Effector memory CD8-positive, alpha-beta T cell (primary cell): ENCODE data around the gene PLD3.
"Not testable (repeated sequence)": the region's sequence is repeated elsewhere in the genome, so short reads cannot be mapped to it uniquely, and the experiment has no call there.

Experiments used
- ATAC-seq: fragments of 150-1000 bp; cut with Tn5 transposase; replicated peaks from 2 replicates; pipeline ENCODE4 v1.10.0; 2021; ENCODE audit warnings: mild to moderate bottlenecking, moderate library complexity
- DNase-seq, 3 experiments: peaks; one replicate each; pipeline ENCODE4 v3.0.0; 2021
- H3K27ac Mint-ChIP-seq, 2 donors: one replicate each; pipeline ENCODE4 v1.8.0; 2022; ENCODE audit warnings: mild to moderate bottlenecking in 2 of 2, mixed read lengths in 2 of 2, moderate library complexity in 2 of 2
- H3K27me3 Mint-ChIP-seq, 2 donors: one replicate each; pipeline ENCODE4 v1.8.0; 2022; ENCODE audit warnings: mixed read lengths in 2 of 2
- H3K36me3 Mint-ChIP-seq: one replicate; pipeline ENCODE4 v1.8.0; 2022; ENCODE audit warnings: mild to moderate bottlenecking, moderate library complexity, mixed read lengths; ENCODE audit not compliant: insufficient read depth
- H3K4me1 Mint-ChIP-seq, 2 donors: one replicate each; pipeline ENCODE4 v1.8.0; 2022; ENCODE audit warnings: low read depth in 2 of 2, mixed read lengths in 2 of 2
- H3K4me3 Mint-ChIP-seq, 2 donors: one replicate each; pipeline ENCODE4 v1.8.0; 2022; ENCODE audit warnings: mild to moderate bottlenecking in 2 of 2, mixed read lengths in 2 of 2, moderate library complexity in 2 of 2
- H3K9me3 Mint-ChIP-seq, 2 donors: one replicate each; pipeline ENCODE4 v1.8.0; 2022; ENCODE audit warnings: mixed read lengths in 2 of 2

Gene PLD3

GRCh38 chr19:40362160-40362559 is 13.7 kb downstream of the PLD3 start:
- Mint-ChIP-seq H3K4me1 (peaks cover 9 to 25% of the 10 kb centered on the region in 2 donors), H3K27me3 (no peaks in the 10 kb centered on the region), H3K4me3 (no peak overlapping the region), H3K9me3 (no peaks in the 10 kb centered on the region), H3K27ac (no peak overlapping the region), H3K36me3 (peaks cover 4% of the 10 kb centered on the region)
- DNase-seq (no peak), ATAC-seq (no peak)

GRCh38 chr19:40363069-40363468 is 14.6 kb downstream of the PLD3 start:
- Mint-ChIP-seq H3K4me3 (peak overlapping the region; percentile 7 to 19), H3K27me3 (no peaks in the 10 kb centered on the region), H3K4me1 (peaks cover 9 to 25% of the 10 kb centered on the region in 2 donors), H3K27ac (peak overlapping the region; percentile 68 to 91), H3K9me3 (no peaks in the 10 kb centered on the region), H3K36me3 (peaks cover 9% of the 10 kb centered on the region)
- ATAC-seq (no peak), DNase-seq (no peak)

GRCh38 chr19:40365010-40365409 is 16.5 kb downstream of the PLD3 start:
- peak overlapping the region in 1 of 2 donors; percentile 75 for H3K27ac Mint-ChIP-seq
- DNase-seq = no peak
- peak overlapping the region; percentile 63 to 64 for H3K4me3 Mint-ChIP-seq
- H3K9me3 Mint-ChIP-seq = no peaks in the 10 kb centered on the region
- peaks cover 13% of the 10 kb centered on the region for H3K36me3 Mint-ChIP-seq
- H3K27me3 Mint-ChIP-seq = no peaks in the 10 kb centered on the region
- ATAC-seq = no peak
- peaks cover 9 to 23% of the 10 kb centered on the region in 2 donors for H3K4me1 Mint-ChIP-seq

- H3K36me3 Mint-ChIP-seq = peaks cover 18% of the 10 kb centered on the region
- no peaks in the 10 kb centered on the region for H3K9me3 Mint-ChIP-seq
- H3K27me3 Mint-ChIP-seq = no peaks in the 10 kb centered on the region
- DNase-seq = no peak
- ATAC-seq = peak; percentile 54
- peak overlapping the region in 1 of 2 donors; percentile 75 for H3K27ac Mint-ChIP-seq
- peaks cover 9 to 20% of the 10 kb centered on the region in 2 donors for H3K4me1 Mint-ChIP-seq
- peak overlapping the region; percentile 63 to 64 for H3K4me3 Mint-ChIP-seq
Observed at GRCh38 chr19:40365613-40366401, 17.3 kb downstream of the PLD3 start.

- H3K4me3 Mint-ChIP-seq = no peak overlapping the region
- H3K9me3 Mint-ChIP-seq = no peaks in the 10 kb centered on the region
- no peak for ATAC-seq
- H3K27ac Mint-ChIP-seq = no peak overlapping the region
- DNase-seq = no peak
- H3K4me1 Mint-ChIP-seq = peaks cover 9 to 20% of the 10 kb centered on the region in 2 donors
- peaks cover 18% of the 10 kb centered on the region for H3K36me3 Mint-ChIP-seq
- no peaks in the 10 kb centered on the region for H3K27me3 Mint-ChIP-seq
Observed at GRCh38 chr19:40366697-40367561, 18.4 kb downstream of the PLD3 start.

GRCh38 chr19:40367577-40368434 is 19.3 kb downstream of the PLD3 start:
- Mint-ChIP-seq H3K4me3 (no peak overlapping the region), H3K4me1 (peaks cover 9 to 15% of the 10 kb centered on the region in 2 donors), H3K9me3 (no peaks in the 10 kb centered on the region), H3K36me3 (peaks cover 18% of the 10 kb centered on the region), H3K27ac (no peak overlapping the region), H3K27me3 (no peaks in the 10 kb centered on the region)
- ATAC-seq (no peak), DNase-seq (no peak)

GRCh38 chr19:40369797-40370196 is 21.3 kb downstream of the PLD3 start:
- Mint-ChIP-seq H3K4me1 (peaks cover 7 to 11% of the 10 kb centered on the region in 2 donors), H3K27ac (peak overlapping the region in 1 of 2 donors; percentile 46), H3K9me3 (no peaks in the 10 kb centered on the region), H3K27me3 (no peaks in the 10 kb centered on the region), H3K36me3 (peaks cover 33% of the 10 kb centered on the region), H3K4me3 (no peak overlapping the region)
- ATAC-seq (no peak), DNase-seq (no peak)

- not testable (repeated sequence) for ATAC-seq
- peaks cover 35% of the 10 kb centered on the region for H3K36me3 Mint-ChIP-seq
- H3K27ac Mint-ChIP-seq = peak overlapping the region; percentile 10 to 46
Observed at GRCh38 chr19:40370253-40370652, 21.8 kb downstream of the PLD3 start.

GRCh38 chr19:40370997-40371801 is 22.7 kb downstream of the PLD3 start:
- ATAC-seq = no peak
- peak overlapping the region in 1 of 2 donors; percentile 10 for H3K27ac Mint-ChIP-seq
- no peak overlapping the region for H3K4me3 Mint-ChIP-seq
- H3K36me3 Mint-ChIP-seq = peaks cover 35% of the 10 kb centered on the region
- H3K9me3 Mint-ChIP-seq = no peaks in the 10 kb centered on the region
- DNase-seq = no peak
- peaks cover 5% of the 10 kb centered on the region in 2 donors for H3K4me1 Mint-ChIP-seq
- no peaks in the 10 kb centered on the region for H3K27me3 Mint-ChIP-seq

More at GRCh38 chr19:40370253-40370652, 21.8 kb downstream of the PLD3 start:
- H3K27me3 Mint-ChIP-seq, H3K4me3 Mint-ChIP-seq, DNase-seq, H3K9me3 Mint-ChIP-seq, H3K4me1 Mint-ChIP-seq: not testable (repeated sequence)

- Mint-ChIP-seq H3K36me3 (peaks cover 35% of the 10 kb centered on the region), H3K27me3 (no peaks in the 10 kb centered on the region), H3K27ac (no peak overlapping the region), H3K4me3 (no peak overlapping the region), H3K9me3 (no peaks in the 10 kb centered on the region), H3K4me1 (peaks cover 5% of the 10 kb centered on the region in 2 donors)
- ATAC-seq (no peak), DNase-seq (no peak)
Observed at GRCh38 chr19:40371802-40372122, 23.3 kb downstream of the PLD3 start.

- peaks cover 5% of the 10 kb centered on the region in 2 donors for H3K4me1 Mint-ChIP-seq
- H3K27ac Mint-ChIP-seq = no peak overlapping the region
- H3K4me3 Mint-ChIP-seq = no peak overlapping the region
- no peak for DNase-seq
- H3K36me3 Mint-ChIP-seq = peaks cover 24% of the 10 kb centered on the region
- no peak for ATAC-seq
- H3K27me3 Mint-ChIP-seq = no peaks in the 10 kb centered on the region
- H3K9me3 Mint-ChIP-seq = no peaks in the 10 kb centered on the region
Observed at GRCh38 chr19:40374084-40374483, 25.6 kb downstream of the PLD3 start.

- Mint-ChIP-seq H3K4me1 (peaks cover 5% of the 10 kb centered on the region in 2 donors), H3K4me3 (no peak overlapping the region), H3K27ac (peak overlapping the region in 1 of 2 donors; percentile 46), H3K36me3 (peaks cover 22% of the 10 kb centered on the region), H3K27me3 (no peaks in the 10 kb centered on the region), H3K9me3 (no peaks in the 10 kb centered on the region)
- no peak for DNase-seq
- ATAC-seq = no peak
Observed at GRCh38 chr19:40376286-40376862, 27.9 kb downstream of the PLD3 start.
